ENCODE data around the gene YTHDF1.

YTHDF1 gene

GRCh38 chr20:63220696-63221399, 4.9 kb upstream of the YTHDF1 start:
- no peaks in the 10 kb centered on the region for H3K36me3 ChIP-seq (ENCODE audit: control insufficient read depth, insufficient read depth, low read length)
- H3K27me3 ChIP-seq (ENCODE audit: control insufficient read depth, insufficient read depth, low read length, poor library complexity, severe bottlenecking) = peaks cover 11% of the 10 kb centered on the region
- H3K27ac ChIP-seq (ENCODE audit: insufficient read depth, low read depth, low read length, poor library complexity, severe bottlenecking) = no peak overlapping the region
- H3K9me3 ChIP-seq (ENCODE audit: control insufficient read depth, low read length) = no peaks in the 10 kb centered on the region
- peaks cover 14% of the 10 kb centered on the region for H3K4me1 ChIP-seq (ENCODE audit: control insufficient read depth, insufficient read depth, low read length)
- WGBS, 2 experiments = 77% methylated on average over 9 of the region's 9 CpGs
- H3K4me3 ChIP-seq (ENCODE audit: insufficient read depth, low read depth, low read length) = no peak overlapping the region

GRCh38 chr20:63219866-63220521, 4.1 kb upstream of the YTHDF1 start:
- H3K36me3 ChIP-seq (ENCODE audit: control insufficient read depth, insufficient read depth, low read length) = no peaks in the 10 kb centered on the region
- H3K4me1 ChIP-seq (ENCODE audit: control insufficient read depth, insufficient read depth, low read length) = peaks cover 15% of the 10 kb centered on the region
- no peak overlapping the region for H3K27ac ChIP-seq (ENCODE audit: insufficient read depth, low read depth, low read length, poor library complexity, severe bottlenecking)
- H3K9me3 ChIP-seq (ENCODE audit: control insufficient read depth, low read length) = no peaks in the 10 kb centered on the region
- H3K27me3 ChIP-seq (ENCODE audit: control insufficient read depth, insufficient read depth, low read length, poor library complexity, severe bottlenecking) = peaks cover 11% of the 10 kb centered on the region
- H3K4me3 ChIP-seq (ENCODE audit: insufficient read depth, low read depth, low read length) = no peak overlapping the region
- WGBS, 2 experiments = 89 to 90% methylated on average over 23 to 25 of the region's 25 CpGs

DNA sequence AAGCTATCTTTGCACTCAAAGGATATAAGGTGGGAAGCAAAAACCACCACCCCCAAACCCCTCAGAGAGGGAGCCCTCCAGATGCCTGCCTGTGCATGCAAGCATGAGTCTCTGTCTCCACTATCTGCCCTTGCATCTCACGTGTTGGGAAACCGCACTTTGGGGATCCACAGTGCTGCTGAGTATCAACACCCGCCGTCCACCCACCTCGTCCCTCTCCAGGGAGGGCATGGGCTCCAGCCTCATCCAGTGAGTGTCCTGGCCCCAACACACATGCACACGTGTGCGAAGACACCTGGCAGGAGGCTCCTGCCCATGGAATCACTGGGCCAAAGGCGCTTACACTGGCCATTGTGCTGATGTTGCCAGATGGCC, 3.5 kb upstream of the YTHDF1 start:
- Histone ChIP-seq H3K36me3 (ENCODE audit: control insufficient read depth, insufficient read depth, low read length) (no peaks in the 10 kb centered on the region), H3K4me3 (ENCODE audit: insufficient read depth, low read depth, low read length) (no peak overlapping the region), H3K27ac (ENCODE audit: insufficient read depth, low read depth, low read length, poor library complexity, severe bottlenecking) (no peak overlapping the region), H3K9me3 (ENCODE audit: control insufficient read depth, low read length) (no peaks in the 10 kb centered on the region), H3K27me3 (ENCODE audit: control insufficient read depth, insufficient read depth, low read length, poor library complexity, severe bottlenecking) (peaks cover 11% of the 10 kb centered on the region), H3K4me1 (ENCODE audit: control insufficient read depth, insufficient read depth, low read length) (peaks cover 14% of the 10 kb centered on the region)
- 89% methylated on average over 8 of the region's 8 CpGs for WGBS, 2 experiments

- Histone ChIP-seq H3K4me3 (ENCODE audit: insufficient read depth, low read depth, low read length) (no peak overlapping the region), H3K4me1 (ENCODE audit: control insufficient read depth, insufficient read depth, low read length) (peaks cover 9% of the 10 kb centered on the region), H3K27me3 (ENCODE audit: control insufficient read depth, insufficient read depth, low read length, poor library complexity, severe bottlenecking) (peaks cover 11% of the 10 kb centered on the region), H3K9me3 (ENCODE audit: control insufficient read depth, low read length) (no peaks in the 10 kb centered on the region), H3K27ac (ENCODE audit: insufficient read depth, low read depth, low read length, poor library complexity, severe bottlenecking) (no peak overlapping the region), H3K36me3 (ENCODE audit: control insufficient read depth, insufficient read depth, low read length) (no peaks in the 10 kb centered on the region)
- WGBS, 2 experiments = 84 to 85% methylated on average over 13 of the region's 13 CpGs
Observed at GRCh38 chr20:63218701-63219446, 2.9 kb upstream of the YTHDF1 start.

DNA sequence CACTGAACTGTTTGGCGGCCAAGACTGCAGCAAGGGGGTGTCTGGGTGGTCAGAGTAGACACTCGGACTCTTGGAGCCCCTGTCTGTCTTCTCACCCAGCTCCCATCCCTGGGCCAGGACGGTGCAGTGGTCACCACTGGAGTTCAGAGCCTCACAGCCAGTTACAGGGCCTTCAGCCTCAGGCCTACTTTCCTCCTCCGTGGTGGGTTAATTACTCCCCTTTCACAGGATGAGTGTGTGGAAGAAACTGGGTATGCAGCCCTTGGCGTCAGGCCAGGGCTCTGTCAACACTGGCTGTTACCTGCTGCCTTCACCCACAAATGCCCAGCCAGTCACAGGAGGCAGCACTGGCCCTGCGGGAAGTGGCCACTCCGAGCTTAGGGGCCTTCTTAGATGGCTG, 1.8 kb upstream of the YTHDF1 start:
- Histone ChIP-seq H3K4me1 (ENCODE audit: control insufficient read depth, insufficient read depth, low read length) (peaks cover 9% of the 10 kb centered on the region), H3K27ac (ENCODE audit: insufficient read depth, low read depth, low read length, poor library complexity, severe bottlenecking) (no peak overlapping the region), H3K36me3 (ENCODE audit: control insufficient read depth, insufficient read depth, low read length) (peaks cover 6% of the 10 kb centered on the region), H3K9me3 (ENCODE audit: control insufficient read depth, low read length) (no peaks in the 10 kb centered on the region), H3K4me3 (ENCODE audit: insufficient read depth, low read depth, low read length) (no peak overlapping the region), H3K27me3 (ENCODE audit: control insufficient read depth, insufficient read depth, low read length, poor library complexity, severe bottlenecking) (peaks cover 11% of the 10 kb centered on the region)
- WGBS, 2 experiments = 90 to 92% methylated on average over 7 of the region's 7 CpGs

DNA sequence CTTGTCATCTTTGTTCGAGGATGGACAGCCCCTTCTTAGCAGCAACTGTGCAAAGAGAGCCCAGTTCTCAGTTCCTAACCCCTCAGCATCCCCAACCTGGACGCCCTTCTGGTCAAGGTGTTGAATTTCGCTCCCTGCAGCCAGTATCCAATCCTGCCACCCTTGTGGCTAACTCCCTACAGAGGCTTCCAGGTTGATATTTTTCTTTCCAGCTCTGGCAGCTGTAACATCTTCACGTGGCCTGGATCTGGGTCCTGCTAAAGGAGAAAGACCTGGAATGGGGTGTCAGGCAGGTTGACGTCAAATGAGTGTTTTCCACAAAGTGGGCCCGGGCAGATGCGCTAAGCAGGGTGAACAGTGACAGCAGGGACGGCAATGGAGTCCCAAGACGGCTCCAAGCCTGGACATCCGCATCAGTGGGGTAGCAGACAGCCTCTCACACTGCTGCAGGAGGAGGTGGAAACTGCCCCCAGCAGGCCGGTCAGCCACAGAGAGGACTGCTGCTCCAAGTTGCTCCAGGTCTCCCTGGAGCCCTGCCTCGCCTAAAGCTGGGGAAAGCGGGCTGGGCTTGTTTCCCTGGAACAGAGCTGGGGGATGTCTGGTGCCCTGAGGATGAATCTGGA, 1.0 kb upstream of the YTHDF1 start:
- Histone ChIP-seq H3K27ac (ENCODE audit: insufficient read depth, low read depth, low read length, poor library complexity, severe bottlenecking) (no peak overlapping the region), H3K4me1 (ENCODE audit: control insufficient read depth, insufficient read depth, low read length) (peaks cover 9% of the 10 kb centered on the region), H3K9me3 (ENCODE audit: control insufficient read depth, low read length) (no peaks in the 10 kb centered on the region), H3K27me3 (ENCODE audit: control insufficient read depth, insufficient read depth, low read length, poor library complexity, severe bottlenecking) (peaks cover 11% of the 10 kb centered on the region), H3K4me3 (ENCODE audit: insufficient read depth, low read depth, low read length) (peak overlapping the region; percentile 71), H3K36me3 (ENCODE audit: control insufficient read depth, insufficient read depth, low read length) (peaks cover 12% of the 10 kb centered on the region)
- WGBS, 2 experiments = 78% methylated on average over 13 of the region's 13 CpGs

GRCh38 chr20:63215101-63216040, 560 bp downstream of the YTHDF1 start:
- Histone ChIP-seq H3K9me3 (ENCODE audit: control insufficient read depth, low read length) (no peaks in the 10 kb centered on the region), H3K4me3 (ENCODE audit: insufficient read depth, low read depth, low read length) (peak overlapping the region; percentile 71), H3K36me3 (ENCODE audit: control insufficient read depth, insufficient read depth, low read length) (peaks cover 16% of the 10 kb centered on the region), H3K27ac (ENCODE audit: insufficient read depth, low read depth, low read length, poor library complexity, severe bottlenecking) (no peak overlapping the region), H3K27me3 (ENCODE audit: control insufficient read depth, insufficient read depth, low read length, poor library complexity, severe bottlenecking) (no peaks in the 10 kb centered on the region), H3K4me1 (ENCODE audit: control insufficient read depth, insufficient read depth, low read length) (peaks cover 9% of the 10 kb centered on the region)
- WGBS, 2 experiments = 3% methylated on average over 81 of the region's 81 CpGs

DNA sequence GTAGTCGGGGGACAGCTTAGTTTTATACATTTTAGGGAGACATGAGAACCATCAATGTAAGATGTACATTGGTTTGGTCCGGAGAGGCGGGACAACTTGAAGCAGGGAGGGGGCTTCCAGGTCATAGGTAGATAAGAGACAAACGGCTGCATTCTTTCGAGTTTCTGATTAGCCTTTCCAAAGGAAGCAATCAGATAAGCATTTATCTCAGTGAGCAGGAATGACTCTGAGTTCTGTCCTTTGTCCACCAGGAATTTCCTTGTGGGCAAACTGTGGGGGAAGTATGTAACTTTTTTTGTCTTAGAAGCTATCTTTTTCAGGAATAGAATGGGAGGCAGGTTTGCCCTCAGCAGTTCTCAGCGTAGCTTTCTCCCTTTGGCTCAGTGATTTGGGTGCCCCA, 1.4 kb downstream of the YTHDF1 start:
- Histone ChIP-seq H3K27me3 (ENCODE audit: control insufficient read depth, insufficient read depth, low read length, poor library complexity, severe bottlenecking) (no peaks in the 10 kb centered on the region), H3K36me3 (ENCODE audit: control insufficient read depth, insufficient read depth, low read length) (peaks cover 16% of the 10 kb centered on the region), H3K4me3 (ENCODE audit: insufficient read depth, low read depth, low read length) (peak overlapping the region; percentile 71), H3K9me3 (ENCODE audit: control insufficient read depth, low read length) (no peaks in the 10 kb centered on the region), H3K4me1 (ENCODE audit: control insufficient read depth, insufficient read depth, low read length) (peaks cover 9% of the 10 kb centered on the region), H3K27ac (ENCODE audit: insufficient read depth, low read depth, low read length, poor library complexity, severe bottlenecking) (no peak overlapping the region)
- WGBS, 2 experiments = 94 to 96% methylated on average over 6 of the region's 6 CpGs

DNA sequence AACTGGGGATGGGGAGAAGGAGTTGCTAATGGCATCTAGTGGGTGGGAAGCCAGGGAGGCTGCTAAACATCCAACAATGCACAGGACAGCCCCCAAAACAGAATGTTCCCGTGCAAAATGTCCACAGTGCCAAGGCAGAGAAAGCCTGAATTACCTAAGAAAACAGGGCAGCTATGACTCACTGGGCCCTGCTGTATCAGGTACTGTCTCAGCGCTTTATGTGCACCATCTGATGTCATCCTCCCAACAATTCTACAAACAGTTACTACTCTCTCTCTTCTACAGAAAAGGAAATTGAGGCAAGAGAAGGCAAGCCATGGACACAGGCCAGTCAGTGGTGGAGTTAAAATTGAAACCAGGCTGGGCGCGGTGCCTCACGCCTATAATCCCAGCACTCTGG, 3.1 kb downstream of the YTHDF1 start:
- WGBS, 2 experiments = 93 to 94% methylated on average over 5 of the region's 5 CpGs
- Histone ChIP-seq H3K36me3 (ENCODE audit: control insufficient read depth, insufficient read depth, low read length) (peaks cover 21% of the 10 kb centered on the region), H3K4me3 (ENCODE audit: insufficient read depth, low read depth, low read length) (no peak overlapping the region), H3K9me3 (ENCODE audit: control insufficient read depth, low read length) (no peaks in the 10 kb centered on the region), H3K27ac (ENCODE audit: insufficient read depth, low read depth, low read length, poor library complexity, severe bottlenecking) (no peak overlapping the region), H3K4me1 (ENCODE audit: control insufficient read depth, insufficient read depth, low read length) (peaks cover 9% of the 10 kb centered on the region), H3K27me3 (ENCODE audit: control insufficient read depth, insufficient read depth, low read length, poor library complexity, severe bottlenecking) (no peaks in the 10 kb centered on the region)
